ENCODE results near the gene TUBGCP3.

DNA sequence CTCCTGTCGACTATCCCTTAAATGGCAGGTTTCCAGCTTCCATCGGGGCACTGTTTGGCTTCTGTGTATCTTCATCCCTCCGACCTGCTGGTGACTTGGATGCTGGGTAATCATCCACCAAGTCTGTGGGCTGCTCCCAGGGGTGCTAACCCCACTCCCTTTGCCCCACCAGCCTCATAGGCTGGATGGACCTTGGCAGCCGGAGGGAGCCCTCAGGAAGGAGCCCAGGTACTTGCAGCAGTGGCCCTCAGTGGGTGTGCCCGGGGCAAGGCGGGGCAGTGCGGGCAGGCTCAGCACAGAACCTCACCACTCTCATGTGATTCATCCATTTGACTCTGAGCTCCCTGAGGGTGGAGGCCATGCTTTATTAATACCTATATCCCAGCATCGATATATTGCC lies 27.4 kb upstream of the TUBGCP3 start:
- TF ChIP-seq, protein P1, sequence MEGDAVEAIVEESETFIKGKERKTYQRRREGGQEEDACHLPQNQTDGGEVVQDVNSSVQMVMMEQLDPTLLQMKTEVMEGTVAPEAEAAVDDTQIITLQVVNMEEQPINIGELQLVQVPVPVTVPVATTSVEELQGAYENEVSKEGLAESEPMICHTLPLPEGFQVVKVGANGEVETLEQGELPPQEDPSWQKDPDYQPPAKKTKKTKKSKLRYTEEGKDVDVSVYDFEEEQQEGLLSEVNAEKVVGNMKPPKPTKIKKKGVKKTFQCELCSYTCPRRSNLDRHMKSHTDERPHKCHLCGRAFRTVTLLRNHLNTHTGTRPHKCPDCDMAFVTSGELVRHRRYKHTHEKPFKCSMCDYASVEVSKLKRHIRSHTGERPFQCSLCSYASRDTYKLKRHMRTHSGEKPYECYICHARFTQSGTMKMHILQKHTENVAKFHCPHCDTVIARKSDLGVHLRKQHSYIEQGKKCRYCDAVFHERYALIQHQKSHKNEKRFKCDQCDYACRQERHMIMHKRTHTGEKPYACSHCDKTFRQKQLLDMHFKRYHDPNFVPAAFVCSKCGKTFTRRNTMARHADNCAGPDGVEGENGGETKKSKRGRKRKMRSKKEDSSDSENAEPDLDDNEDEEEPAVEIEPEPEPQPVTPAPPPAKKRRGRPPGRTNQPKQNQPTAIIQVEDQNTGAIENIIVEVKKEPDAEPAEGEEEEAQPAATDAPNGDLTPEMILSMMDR (conservative IDR thresholded peaks at IDR 0.05 in 1 of 2, IDR thresholded peaks at IDR 0.05 in 1 of 2; ENCODE audit: extremely low read depth in 1 of 2, insufficient read depth in 1 of 2, low read depth in 1 of 2, low read length in 2 of 2): no peak
- TF ChIP-seq EZH2 (IDR thresholded peaks at IDR 0.05; ENCODE audit: borderline replicate concordance, low read length): no peak
